Fibroblast of pulmonary artery (primary cell): Measurements from ENCODE around the gene NCR2.

Experiments used
- DNase-seq: peaks from one replicate; pipeline ENCODE4 v3.0.0-alpha.2; 2010; ENCODE audit warnings: low read depth
- H3K4me3 ChIP-seq: replicated peaks from 2 replicates; pipeline ENCODE4 v1.5.1; 2011; ENCODE audit warnings: low read depth, mild to moderate bottlenecking, control low read depth, low read length, moderate library complexity
- CTCF ChIP-seq: IDR thresholded peaks from 2 replicates; pipeline ENCODE4 v1.5.1; 2011; ENCODE audit warnings: mild to moderate bottlenecking, control low read depth, low read length, inconsistent platforms; ENCODE audit errors: missing control alignments

Gene NCR2

GRCh38 chr6:41370488-41371111, 35.2 kb downstream of the NCR2 start:
- no peak for TF ChIP-seq CTCF
- no peak overlapping the region for H3K4me3 ChIP-seq
- no peak for DNase-seq

- DNase-seq: peak; percentile 51
- H3K4me3 ChIP-seq: peak overlapping the region; percentile 24
- TF ChIP-seq CTCF: peak; percentile 31
These were observed 36.1 kb downstream of the NCR2 start for GRCh38 chr6:41371461-41371991.

- H3K4me3 ChIP-seq: no peak overlapping the region
- peak; percentile 17 for DNase-seq
- no peak for TF ChIP-seq CTCF
These were observed 36.8 kb downstream of the NCR2 start for GRCh38 chr6:41371992-41372831.

GRCh38 chr6:41372832-41373626, 37.6 kb downstream of the NCR2 start:
- no peak for TF ChIP-seq CTCF
- H3K4me3 ChIP-seq: no peak overlapping the region
- no peak for DNase-seq

GRCh38 chr6:41373627-41373918, 38.2 kb downstream of the NCR2 start:
- no peak for TF ChIP-seq CTCF
- DNase-seq: no peak
- no peak overlapping the region for H3K4me3 ChIP-seq

GRCh38 chr6:41373919-41374617, 38.7 kb downstream of the NCR2 start:
- peak; percentile 1 for DNase-seq
- no peak overlapping the region for H3K4me3 ChIP-seq
- TF ChIP-seq CTCF: no peak
